ENCODE measurements around the gene MST1R. TPM values are rescaled to one million over a fixed set of nuclear protein-coding genes. Genes with fewer than 3 reads are reported as not detected.

The MST1R gene
- total and polyA plus RNA-seq, 2 experiments from 2014 or later = 2.2 to 3.4 TPM

- H3K4me3 ChIP-seq = no peak overlapping the region
- H3K4me1 ChIP-seq (ENCODE audit: low read depth) = peaks cover 33% of the 10 kb centered on the region
- no peaks in the 10 kb centered on the region for H3K27me3 ChIP-seq
- DNase-seq (ENCODE audit: low read depth in 1 of 2, low spot score in 1 of 2) = no peak
- no peak for TF ChIP-seq CTCF (IDR thresholded peaks at IDR 0.05; ENCODE audit: low read depth, low read length)
- H3K36me3 ChIP-seq = no peaks in the 10 kb centered on the region
- no peaks in the 10 kb centered on the region for H3K9me3 ChIP-seq (ENCODE audit: low read depth)
- H3K27ac ChIP-seq = peak overlapping the region; percentile 79
These were observed 24.0 kb downstream of the MST1R start for GRCh38 chr3:49879721-49880120.

- Histone ChIP-seq H3K27me3 (no peaks in the 10 kb centered on the region), H3K9me3 (ENCODE audit: low read depth) (no peaks in the 10 kb centered on the region), H3K27ac (no peak overlapping the region), H3K36me3 (no peaks in the 10 kb centered on the region), H3K4me1 (ENCODE audit: low read depth) (peaks cover 33% of the 10 kb centered on the region), H3K4me3 (no peak overlapping the region)
- TF ChIP-seq CTCF (IDR thresholded peaks at IDR 0.05; ENCODE audit: low read depth, low read length) = no peak
- no peak for DNase-seq (ENCODE audit: low read depth in 1 of 2, low spot score in 1 of 2)
These were observed 25.0 kb downstream of the MST1R start for GRCh38 chr3:49878686-49879085.

- no peaks in the 10 kb centered on the region for H3K9me3 ChIP-seq (ENCODE audit: low read depth)
- DNase-seq (ENCODE audit: low read depth in 1 of 2, low spot score in 1 of 2) = no peak
- H3K4me1 ChIP-seq (ENCODE audit: low read depth) = peaks cover 33% of the 10 kb centered on the region
- no peak overlapping the region for H3K27ac ChIP-seq
- no peaks in the 10 kb centered on the region for H3K36me3 ChIP-seq
- no peak overlapping the region for H3K4me3 ChIP-seq
- no peak for TF ChIP-seq CTCF (IDR thresholded peaks at IDR 0.05; ENCODE audit: low read depth, low read length)
- H3K27me3 ChIP-seq = no peaks in the 10 kb centered on the region
These were observed 26.0 kb downstream of the MST1R start for GRCh38 chr3:49877716-49878115.

GRCh38 chr3:49876567-49876966, 27.1 kb downstream of the MST1R start:
- H3K27me3 ChIP-seq = no peaks in the 10 kb centered on the region
- no peak for DNase-seq (ENCODE audit: low read depth in 1 of 2, low spot score in 1 of 2)
- no peaks in the 10 kb centered on the region for H3K9me3 ChIP-seq (ENCODE audit: low read depth)
- H3K36me3 ChIP-seq = no peaks in the 10 kb centered on the region
- TF ChIP-seq CTCF (IDR thresholded peaks at IDR 0.05; ENCODE audit: low read depth, low read length) = no peak
- H3K4me3 ChIP-seq = no peak overlapping the region
- H3K4me1 ChIP-seq (ENCODE audit: low read depth) = peaks cover 24% of the 10 kb centered on the region
- H3K27ac ChIP-seq = no peak overlapping the region

- Histone ChIP-seq H3K27ac (no peak overlapping the region), H3K36me3 (no peaks in the 10 kb centered on the region), H3K4me1 (ENCODE audit: low read depth) (peaks cover 9% of the 10 kb centered on the region), H3K9me3 (ENCODE audit: low read depth) (no peaks in the 10 kb centered on the region), H3K27me3 (peaks cover 28% of the 10 kb centered on the region), H3K4me3 (no peak overlapping the region)
- no peak for DNase-seq (ENCODE audit: low read depth in 1 of 2, low spot score in 1 of 2)
- no peak for TF ChIP-seq CTCF (IDR thresholded peaks at IDR 0.05; ENCODE audit: low read depth, low read length)
These were observed 30.1 kb downstream of the MST1R start for GRCh38 chr3:49873623-49874022.

GRCh38 chr3:49872801-49873281, 30.8 kb downstream of the MST1R start:
- no peak for DNase-seq (ENCODE audit: low read depth in 1 of 2, low spot score in 1 of 2)
- Histone ChIP-seq H3K27me3 (peaks cover 36% of the 10 kb centered on the region), H3K27ac (no peak overlapping the region), H3K9me3 (ENCODE audit: low read depth) (no peaks in the 10 kb centered on the region), H3K36me3 (no peaks in the 10 kb centered on the region), H3K4me1 (ENCODE audit: low read depth) (peaks cover 9% of the 10 kb centered on the region), H3K4me3 (no peak overlapping the region)
- no peak for TF ChIP-seq CTCF (IDR thresholded peaks at IDR 0.05; ENCODE audit: low read depth, low read length)
